ENCODE data around the gene RPAP2. TPM values are rescaled to one million over a fixed set of nuclear protein-coding genes. Genes with fewer than 3 reads are reported as not detected.

Gene RPAP2
- total and polyA plus RNA-seq, 2 donors (not counting 3 experiments of a cell fraction or from before 2014, with no cell fraction given): 4.3 to 24.9 TPM

- Histone ChIP-seq H3K4me3 (replicated peaks in 1 of 3; ENCODE audit: insufficient read depth in 1 of 3, low read depth in 1 of 3, low read length in 3 of 3) (no peak overlapping the region), H3K36me3 (ENCODE audit: control insufficient read depth in 2 of 2, extremely low read depth in 1 of 2, insufficient read depth in 2 of 2, low read length in 2 of 2) (no peaks in the 10 kb centered on the region), H4K20me1 (replicated peaks; ENCODE audit: control insufficient read depth, extremely low read depth, insufficient read depth, low read length) (no peaks in the 10 kb centered on the region), H2AFZ (ENCODE audit: low read depth, low read length) (no peak overlapping the region), H3K27ac (ENCODE audit: insufficient read depth, low read depth, low read length) (no peak overlapping the region), H3K4me1 (ENCODE audit: control insufficient read depth, extremely low read depth, insufficient read depth, low read length) (no peaks in the 10 kb centered on the region), H3K4me2 (ENCODE audit: insufficient read depth, low read length) (no peak overlapping the region), H3K27me3 (ENCODE audit: control insufficient read depth in 2 of 2, insufficient read depth in 2 of 2, low read length in 2 of 2) (peaks cover 0 to 6% of the 10 kb centered on the region in 2 experiments), H3K79me2 (ENCODE audit: control insufficient read depth, insufficient read depth, low read length) (no peaks in the 10 kb centered on the region), H3K9me1 (replicated peaks; ENCODE audit: control insufficient read depth, extremely low read depth, insufficient read depth, low read length) (no peaks in the 10 kb centered on the region), H3K9me3 (replicated peaks; ENCODE audit: control insufficient read depth, insufficient read depth, low read length) (no peaks in the 10 kb centered on the region), H3K9ac (replicated peaks; ENCODE audit: extremely low read depth, insufficient read depth, low read length) (no peak overlapping the region)
- ChIA-PET POLR2A (no interaction called here), CTCF (interaction anchor here (1.4 kb wide), 1 partner anchor 9 kb away, joined by 6 read pairs; no protein-coding TSS in a partner anchor)
- no peak for DNase-seq (ENCODE audit: low read depth, low spot score)
- intact Hi-C loops (cut with micrococcal nuclease) (loop anchor here (2.0 kb wide), 1 partner anchor 14 kb away; no protein-coding TSS in a partner anchor), dilution Hi-C loops (cut with MboI; ENCODE audit: extremely low pct_ligation_motif_present, low sequenced_read_pairs) (no loop called here)
- FAIRE-seq: no peak
- TF ChIP-seq POLR2A (IDR thresholded peaks at IDR 0.05; ENCODE audit: low read depth, low read length) (no peak), MAX (IDR thresholded peaks at IDR 0.05; ENCODE audit: insufficient read depth, insufficient read length) (no peak), JUN (IDR thresholded peaks at IDR 0.05; ENCODE audit: borderline replicate concordance, insufficient read depth, insufficient read length, low read depth) (no peak), EZH2 (IDR thresholded peaks at IDR 0.05; ENCODE audit: borderline replicate concordance, low read depth, low read length, severe bottlenecking) (no peak), FOS (IDR thresholded peaks at IDR 0.05; ENCODE audit: borderline replicate concordance, insufficient read depth, low read length) (no peak), GATA2 (IDR thresholded peaks at IDR 0.05; ENCODE audit: insufficient read depth, insufficient read length, low read depth, low read length) (no peak), POLR2AphosphoS5 (IDR thresholded peaks at IDR 0.05; ENCODE audit: insufficient read depth, low read depth, low read length) (no peak), MYC (IDR thresholded peaks at IDR 0.05; ENCODE audit: low read depth, low read length) (no peak), CTCF (IDR thresholded peaks at IDR 0.05; ENCODE audit: extremely low read depth in 1 of 2, insufficient read depth in 1 of 2, low read depth in 1 of 2, low read length in 2 of 2) (no peak)
- BruUV-seq (replicated peaks): no TSS peak
Observed at GRCh38 chr1:92408825-92409224, 110.0 kb downstream of the RPAP2 start.

All from endothelial cell of umbilical vein (primary cell).